HG02973 (cell line): Measurements from ENCODE around the gene POGK.
A peak's percentile ranks its signal among the peaks of the same experiment; 100 is the strongest.
"Not testable (repeated sequence)": the region's sequence is repeated elsewhere in the genome, so short reads cannot be mapped to it uniquely, and the experiment has no call there.

Experiments
- ATAC-seq: cut with Tn5 transposase; IDR thresholded peaks from one replicate; pipeline ENCODE4 v1.9.1; 2021; ENCODE audit warnings: moderate library complexity; ENCODE audit not compliant: unreplicated experiment

Gene POGK, protein sequence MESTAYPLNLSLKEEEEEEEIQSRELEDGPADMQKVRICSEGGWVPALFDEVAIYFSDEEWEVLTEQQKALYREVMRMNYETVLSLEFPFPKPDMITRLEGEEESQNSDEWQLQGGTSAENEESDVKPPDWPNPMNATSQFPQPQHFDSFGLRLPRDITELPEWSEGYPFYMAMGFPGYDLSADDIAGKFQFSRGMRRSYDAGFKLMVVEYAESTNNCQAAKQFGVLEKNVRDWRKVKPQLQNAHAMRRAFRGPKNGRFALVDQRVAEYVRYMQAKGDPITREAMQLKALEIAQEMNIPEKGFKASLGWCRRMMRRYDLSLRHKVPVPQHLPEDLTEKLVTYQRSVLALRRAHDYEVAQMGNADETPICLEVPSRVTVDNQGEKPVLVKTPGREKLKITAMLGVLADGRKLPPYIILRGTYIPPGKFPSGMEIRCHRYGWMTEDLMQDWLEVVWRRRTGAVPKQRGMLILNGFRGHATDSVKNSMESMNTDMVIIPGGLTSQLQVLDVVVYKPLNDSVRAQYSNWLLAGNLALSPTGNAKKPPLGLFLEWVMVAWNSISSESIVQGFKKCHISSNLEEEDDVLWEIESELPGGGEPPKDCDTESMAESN

GRCh38 chr1:166838766-166839599, at the start of gene POGK:
TSS of gene POGK (plus strand) at chr1:166839475. CDS start at chr1:166840957, 1,482 bp downstream.
- peak; percentile 96 for ATAC-seq

DNA sequence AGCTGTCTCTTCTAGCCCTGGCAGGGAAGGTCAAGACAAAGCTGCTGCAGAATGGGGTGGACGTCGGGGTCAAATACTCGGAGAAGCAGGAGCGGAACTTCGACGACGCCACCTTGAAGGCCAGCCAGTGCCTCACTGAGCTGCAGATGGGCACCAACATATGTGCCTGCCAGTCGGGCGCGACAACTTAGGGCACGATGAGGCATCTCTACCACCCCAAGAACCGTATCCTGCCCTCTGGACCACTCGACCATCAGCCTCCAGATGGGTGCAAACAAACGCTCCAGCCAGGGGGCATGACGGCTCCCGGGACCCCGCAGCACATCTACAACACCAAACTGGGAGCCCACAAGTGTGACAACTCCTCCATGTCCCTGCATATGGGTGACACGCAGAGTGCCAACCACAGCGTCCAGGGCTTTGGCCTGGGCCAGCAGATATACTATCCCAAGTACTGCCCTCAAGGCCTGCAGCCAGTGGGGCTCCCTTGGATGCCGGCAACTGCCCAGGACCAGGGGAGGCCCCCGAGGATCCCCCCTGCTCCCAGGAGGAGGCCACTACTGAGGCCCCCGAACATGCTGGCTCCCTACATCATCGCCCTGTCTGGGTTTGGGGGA, 42.5 kb upstream of the POGK start:
- no peak for ATAC-seq

GRCh38 chr1:166808952-166809351, 30.3 kb upstream of the POGK start:
- no peak for ATAC-seq

- ATAC-seq = no peak
Observed at GRCh38 chr1:166811691-166812090, 27.6 kb upstream of the POGK start.

DNA sequence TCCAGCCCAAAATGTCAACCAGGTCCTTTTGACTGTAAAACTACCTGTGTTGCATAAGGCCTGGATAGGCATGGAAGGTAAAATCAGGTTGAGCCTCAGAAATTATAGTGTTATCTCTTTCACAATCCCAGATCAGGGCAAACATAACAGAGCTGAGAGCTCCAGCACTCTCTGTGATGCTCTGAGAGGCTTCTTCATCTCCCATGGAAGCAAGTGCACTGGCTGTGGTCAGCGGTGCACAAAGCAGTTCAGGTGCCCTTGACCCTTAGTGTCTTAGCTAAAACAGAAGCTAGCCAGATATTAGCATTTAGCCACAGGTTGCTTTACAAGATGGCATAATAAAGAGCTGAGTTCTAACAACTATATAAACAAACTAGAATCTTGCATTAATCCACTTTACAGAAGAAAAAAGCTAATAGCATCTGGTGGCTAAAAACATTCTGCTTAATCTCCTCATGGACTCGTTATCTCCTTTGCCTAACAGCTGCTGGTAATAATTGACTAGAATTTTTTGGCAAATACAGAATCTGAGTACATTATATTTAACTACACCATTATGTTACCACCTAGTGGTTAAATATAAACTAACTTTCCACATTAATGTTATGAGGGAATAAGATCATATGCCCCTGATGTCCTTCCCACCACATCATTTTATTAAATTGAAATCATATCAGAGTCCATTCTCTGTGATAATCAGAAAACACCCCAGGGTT, 25.6 kb upstream of the POGK start:
- no peak for ATAC-seq

DNA sequence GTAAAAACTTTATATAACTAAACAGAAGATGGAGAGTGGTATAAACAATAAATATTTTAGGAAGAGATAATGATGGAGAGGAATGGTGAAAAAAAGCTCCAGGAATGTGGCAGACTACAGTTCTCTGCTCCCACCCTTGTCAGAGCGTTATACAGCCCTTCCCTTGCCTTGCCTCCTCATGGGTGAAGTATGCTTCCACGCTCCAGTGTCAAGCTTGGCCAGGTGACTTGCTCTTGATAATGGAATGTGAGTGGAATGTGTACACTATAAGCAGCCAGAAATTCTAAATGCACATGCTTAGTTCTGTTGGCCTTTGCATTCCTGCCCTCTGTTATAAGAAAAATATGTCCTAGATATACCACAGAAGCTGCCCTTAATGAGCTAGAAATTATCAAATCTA, 24.7 kb upstream of the POGK start:
- ATAC-seq = no peak

DNA sequence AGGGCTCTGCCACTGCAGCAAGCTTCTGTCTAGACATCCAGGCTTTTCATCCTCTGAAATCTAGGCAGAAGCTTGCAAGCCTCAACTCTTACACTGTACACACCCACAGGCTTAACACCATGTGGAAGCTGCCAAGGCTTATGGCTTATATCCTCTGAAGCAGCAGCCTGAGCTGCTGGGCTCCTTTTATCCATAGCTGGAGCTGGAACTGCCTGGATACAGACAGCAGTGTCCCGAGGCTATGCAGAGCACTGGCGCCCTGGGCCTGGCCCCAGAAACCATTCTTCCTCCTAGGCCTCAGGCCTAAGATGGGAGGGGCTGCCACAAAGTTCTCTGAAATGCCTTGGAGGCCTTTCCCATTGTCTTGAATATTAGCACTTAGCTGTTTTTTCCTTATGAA, 19.3 kb upstream of the POGK start:
- ATAC-seq = no peak

- ATAC-seq = peak; percentile 58
Observed at GRCh38 chr1:166822385-166822784, 16.9 kb upstream of the POGK start.

DNA sequence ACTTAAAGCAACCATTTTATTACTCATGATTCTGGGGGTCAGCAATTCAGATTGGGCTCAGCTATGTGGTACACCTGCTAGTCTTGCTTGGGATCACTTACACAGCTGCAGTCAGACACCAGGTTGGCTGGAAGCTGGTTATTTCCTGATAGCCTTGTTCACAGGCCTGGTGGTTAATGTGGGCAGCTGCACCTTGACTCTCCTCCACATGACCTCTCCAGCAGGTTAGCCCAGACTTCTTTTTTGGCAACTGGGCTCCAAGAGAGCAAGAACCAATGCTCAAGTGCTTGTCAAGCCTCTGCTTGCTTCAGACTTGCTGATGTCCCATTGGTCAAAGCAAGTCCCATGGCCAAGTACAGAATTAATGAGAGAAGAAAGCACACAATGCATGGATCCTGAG, 11.8 kb upstream of the POGK start:
- no peak for ATAC-seq

GRCh38 chr1:166829762-166830161, 9.5 kb upstream of the POGK start:
- not testable (repeated sequence) for ATAC-seq

DNA sequence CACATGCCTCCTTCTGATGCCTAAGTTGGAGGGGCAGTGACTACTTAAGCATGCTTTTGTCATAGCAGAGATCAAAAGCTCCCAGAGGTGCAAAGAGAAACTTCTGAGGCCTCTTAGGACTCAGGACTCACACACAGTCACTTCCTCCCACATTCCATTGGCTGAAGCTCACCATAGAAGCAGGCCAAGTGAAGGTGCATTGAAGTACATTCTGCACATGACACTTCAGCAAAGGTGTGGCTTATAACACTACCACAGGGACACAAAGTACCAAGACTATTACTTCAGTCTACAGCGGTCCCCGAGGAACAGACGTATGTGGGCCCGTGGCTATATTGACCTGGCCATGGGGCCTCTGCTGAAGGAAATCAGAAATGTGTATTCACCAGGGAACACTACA, 2.5 kb upstream of the POGK start:
- no peak for ATAC-seq

DNA sequence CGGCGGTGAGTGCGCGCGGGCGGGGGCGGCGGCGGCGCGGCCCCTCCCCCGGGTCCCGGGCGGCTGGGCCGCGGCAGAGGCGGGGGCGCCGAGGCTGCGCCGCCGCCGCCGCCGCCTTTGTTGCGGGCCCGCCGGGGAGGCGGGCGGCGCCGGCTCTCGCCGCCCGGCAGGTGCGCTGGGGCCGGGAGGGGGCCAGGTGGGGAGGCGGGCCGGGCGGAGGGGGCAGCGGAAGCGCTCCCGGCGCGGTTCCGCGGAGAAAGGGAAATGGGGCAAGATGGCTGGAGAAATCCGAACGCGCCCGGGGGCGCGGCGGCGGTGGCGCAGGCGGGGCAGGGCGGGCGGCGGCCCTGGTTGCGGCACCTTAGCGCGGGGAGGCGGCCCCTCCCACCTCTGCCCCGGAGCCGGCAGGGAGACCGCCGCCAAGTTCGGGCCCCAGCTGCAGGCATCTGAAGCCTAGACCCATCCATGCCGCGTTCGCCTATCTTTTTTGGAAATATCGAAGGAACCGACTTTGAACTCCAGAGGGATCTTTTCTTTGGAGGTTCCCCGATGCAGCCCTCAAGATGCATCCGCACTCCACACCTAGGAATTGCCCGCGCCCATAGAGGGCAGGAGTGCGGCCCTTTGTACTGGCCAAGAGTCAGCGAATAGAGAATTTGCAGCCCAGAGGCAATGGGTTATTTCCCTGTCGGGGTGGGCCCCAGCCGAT, 479 bp downstream of the POGK start:
- ATAC-seq = peak; percentile 34

- ATAC-seq = no peak
Observed at GRCh38 chr1:166840309-166841274, 1.3 kb downstream of the POGK start.

DNA sequence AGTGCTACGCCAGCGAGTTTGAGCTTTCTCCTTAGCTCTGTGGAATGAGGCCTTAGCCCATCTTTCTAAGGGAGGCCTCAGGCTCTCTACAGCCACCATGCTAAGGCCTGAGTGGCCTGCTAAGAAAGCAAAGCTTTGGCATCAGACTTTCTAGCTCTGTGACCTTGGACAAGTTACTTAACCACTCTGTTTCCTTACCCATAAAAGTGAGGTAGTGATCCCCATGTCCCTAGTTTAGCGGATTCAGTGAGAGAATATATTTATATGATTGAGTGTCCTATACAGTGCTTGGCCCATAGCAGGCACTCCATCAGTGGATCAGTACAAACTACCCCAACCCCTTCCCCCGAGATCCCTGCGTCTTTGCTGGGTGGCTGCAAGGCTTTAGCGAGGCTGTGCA, 4.0 kb downstream of the POGK start:
- no peak for ATAC-seq

- no peak for ATAC-seq
Observed at GRCh38 chr1:166843769-166844596, 4.7 kb downstream of the POGK start.

DNA sequence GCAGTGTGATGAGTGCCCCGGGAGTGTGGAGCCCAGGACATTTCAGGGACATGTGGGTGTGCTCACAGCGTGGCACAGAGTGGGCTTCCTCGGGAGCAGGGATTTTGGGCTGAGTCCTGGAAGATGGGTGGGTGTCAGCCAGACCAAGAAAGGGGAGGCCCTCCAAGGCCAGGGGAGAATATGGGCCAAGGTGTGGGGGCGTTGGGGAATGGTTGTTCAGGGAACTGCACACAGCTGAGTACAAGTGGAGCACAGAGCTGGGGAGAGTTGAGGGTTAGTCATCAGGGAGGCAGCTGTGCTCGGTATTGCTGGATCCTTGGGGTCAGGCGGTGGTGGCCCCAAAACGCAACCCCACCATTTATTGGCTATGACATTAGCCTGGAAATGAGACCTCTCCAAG, 5.5 kb downstream of the POGK start:
- no peak for ATAC-seq

DNA sequence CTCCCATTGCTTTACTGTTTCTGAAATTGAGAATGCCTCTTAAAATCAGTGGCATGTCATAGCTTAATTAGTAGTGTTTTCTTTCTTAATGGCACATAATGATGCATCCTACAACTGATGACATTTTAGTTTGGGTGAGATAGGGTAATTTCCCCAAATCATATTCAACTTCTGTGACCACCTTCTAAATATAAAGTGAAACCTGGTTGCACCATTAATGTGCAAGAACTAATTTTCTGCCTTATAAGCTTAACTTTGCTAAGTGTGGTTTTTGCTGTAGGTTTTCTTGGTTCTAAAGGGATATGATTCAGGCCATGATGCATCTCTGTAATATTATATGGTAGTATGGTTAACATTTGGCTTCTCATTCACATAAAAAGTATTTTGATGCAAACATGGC, 8.9 kb downstream of the POGK start:
- no peak for ATAC-seq

DNA sequence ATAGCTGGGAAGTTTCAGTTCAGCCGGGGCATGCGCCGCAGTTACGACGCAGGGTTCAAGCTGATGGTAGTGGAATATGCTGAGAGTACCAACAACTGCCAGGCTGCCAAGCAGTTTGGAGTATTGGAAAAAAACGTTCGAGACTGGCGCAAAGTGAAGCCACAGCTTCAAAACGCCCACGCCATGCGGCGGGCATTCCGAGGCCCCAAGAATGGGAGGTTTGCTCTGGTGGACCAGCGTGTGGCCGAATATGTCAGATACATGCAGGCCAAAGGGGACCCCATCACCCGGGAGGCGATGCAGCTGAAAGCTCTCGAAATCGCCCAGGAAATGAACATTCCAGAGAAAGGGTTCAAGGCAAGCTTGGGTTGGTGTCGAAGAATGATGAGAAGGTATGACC, 9.9 kb downstream of the POGK start:
- no peak for ATAC-seq
